ENCODE measurements around the gene MSH2.

MSH2 gene

GRCh38 chr2:47487498-47487875 is 84.5 kb downstream of the MSH2 start:
- no peak for TF ChIP-seq CTCF (IDR thresholded peaks at IDR 0.05; ENCODE audit: borderline replicate concordance, extremely low read depth, low read length, poor library complexity, severe bottlenecking)
- no peak for TF ChIP-seq EZH2 (IDR thresholded peaks at IDR 0.05; ENCODE audit: borderline replicate concordance, low read depth, low read length, severe bottlenecking)
- no peak overlapping the region for H3K4me2 ChIP-seq (ENCODE audit: insufficient read depth, low read length)
- peak overlapping the region; percentile 12; the same call in 1 of the 2 replicates for H3K27ac ChIP-seq (ENCODE audit: low read length)
- H3K9ac ChIP-seq (ENCODE audit: low read depth, low read length) = no peak overlapping the region
- no peak for DNase-seq
- no peak overlapping the region for H3K4me3 ChIP-seq (ENCODE audit: low read depth in 1 of 2, low read length in 2 of 2)
- H4K20me1 ChIP-seq (ENCODE audit: insufficient read depth, low read length) = no peaks in the 10 kb centered on the region
- ATAC-seq (ENCODE audit: insufficient read depth, low read depth) = no peak
- H3K79me2 ChIP-seq (ENCODE audit: insufficient read depth, low read length) = no peaks in the 10 kb centered on the region
- no peaks in the 10 kb centered on the region for H3K9me3 ChIP-seq (ENCODE audit: insufficient read depth, low read length, severe bottlenecking)
- H3K27me3 ChIP-seq (ENCODE audit: insufficient read depth, low read length, poor library complexity) = no peaks in the 10 kb centered on the region
- peaks cover 30% of the 10 kb centered on the region for H3K36me3 ChIP-seq (ENCODE audit: insufficient read depth, low read length)
- H3K4me1 ChIP-seq (ENCODE audit: insufficient read depth, low read length) = no peaks in the 10 kb centered on the region
- no peak overlapping the region for H2AFZ ChIP-seq (ENCODE audit: low read depth, low read length)

DNA sequence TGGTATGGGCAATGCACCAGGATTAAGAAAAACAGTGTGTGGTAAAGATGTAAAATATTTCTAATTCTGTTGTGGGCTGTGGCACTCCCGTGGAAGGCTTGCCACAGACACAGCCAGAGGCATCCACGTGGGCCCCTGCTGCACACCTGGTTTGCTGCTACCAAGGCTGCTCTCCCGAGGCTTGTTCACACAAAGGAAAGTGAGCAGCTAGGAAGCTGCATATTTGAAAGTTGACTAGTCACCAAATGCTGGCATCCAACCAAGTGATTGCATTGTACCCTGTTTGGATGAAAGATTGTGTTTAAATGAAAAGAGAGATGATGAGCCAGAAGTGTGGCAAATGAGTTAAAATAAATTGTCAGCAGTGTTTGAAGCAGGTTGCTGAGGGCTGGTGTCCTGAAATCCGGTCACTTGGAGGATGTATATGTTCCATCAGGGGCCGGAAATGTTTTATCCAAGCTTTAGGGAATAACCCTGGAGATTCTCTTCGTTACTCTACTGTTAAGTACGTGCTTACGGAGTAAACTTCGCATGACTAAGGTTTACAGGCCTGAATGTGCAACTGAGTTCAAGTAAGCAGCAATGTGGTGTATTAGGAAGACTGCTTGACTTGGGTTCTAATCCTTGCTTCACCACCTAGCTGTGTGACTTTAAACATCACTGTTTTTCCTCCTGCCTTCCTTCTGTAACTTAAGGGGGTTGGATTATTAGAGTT is 86.1 kb downstream of the MSH2 start:
- Histone ChIP-seq H2AFZ (ENCODE audit: low read depth, low read length) (no peak overlapping the region), H3K27me3 (ENCODE audit: insufficient read depth, low read length, poor library complexity) (no peaks in the 10 kb centered on the region), H3K4me1 (ENCODE audit: insufficient read depth, low read length) (no peaks in the 10 kb centered on the region), H3K79me2 (ENCODE audit: insufficient read depth, low read length) (no peaks in the 10 kb centered on the region), H3K9ac (ENCODE audit: low read depth, low read length) (no peak overlapping the region), H4K20me1 (ENCODE audit: insufficient read depth, low read length) (no peaks in the 10 kb centered on the region), H3K4me3 (ENCODE audit: low read depth in 1 of 2, low read length in 2 of 2) (no peak overlapping the region), H3K4me2 (ENCODE audit: insufficient read depth, low read length) (no peak overlapping the region), H3K9me3 (ENCODE audit: insufficient read depth, low read length, severe bottlenecking) (no peaks in the 10 kb centered on the region), H3K36me3 (ENCODE audit: insufficient read depth, low read length) (peaks cover 15% of the 10 kb centered on the region), H3K27ac (ENCODE audit: low read length) (no peak overlapping the region)
- DNase-seq = peak; percentile 25
- no peak for TF ChIP-seq EZH2 (IDR thresholded peaks at IDR 0.05; ENCODE audit: borderline replicate concordance, low read depth, low read length, severe bottlenecking)
- no peak for TF ChIP-seq CTCF (IDR thresholded peaks at IDR 0.05; ENCODE audit: borderline replicate concordance, extremely low read depth, low read length, poor library complexity, severe bottlenecking)
- ATAC-seq (ENCODE audit: insufficient read depth, low read depth) = peak; percentile 60

GRCh38 chr2:47490406-47490805 is 87.5 kb downstream of the MSH2 start:
- Histone ChIP-seq H3K9ac (ENCODE audit: low read depth, low read length) (no peak overlapping the region), H3K4me2 (ENCODE audit: insufficient read depth, low read length) (no peak overlapping the region), H3K27me3 (ENCODE audit: insufficient read depth, low read length, poor library complexity) (no peaks in the 10 kb centered on the region), H4K20me1 (ENCODE audit: insufficient read depth, low read length) (no peaks in the 10 kb centered on the region), H3K36me3 (ENCODE audit: insufficient read depth, low read length) (peaks cover 7% of the 10 kb centered on the region), H3K27ac (ENCODE audit: low read length) (no peak overlapping the region), H3K79me2 (ENCODE audit: insufficient read depth, low read length) (no peaks in the 10 kb centered on the region), H3K9me3 (ENCODE audit: insufficient read depth, low read length, severe bottlenecking) (no peaks in the 10 kb centered on the region), H3K4me1 (ENCODE audit: insufficient read depth, low read length) (no peaks in the 10 kb centered on the region), H2AFZ (ENCODE audit: low read depth, low read length) (no peak overlapping the region), H3K4me3 (ENCODE audit: low read depth in 1 of 2, low read length in 2 of 2) (no peak overlapping the region)
- TF ChIP-seq CTCF (IDR thresholded peaks at IDR 0.05; ENCODE audit: borderline replicate concordance, extremely low read depth, low read length, poor library complexity, severe bottlenecking) (no peak), EZH2 (IDR thresholded peaks at IDR 0.05; ENCODE audit: borderline replicate concordance, low read depth, low read length, severe bottlenecking) (no peak)
- no peak for ATAC-seq (ENCODE audit: insufficient read depth, low read depth)
- DNase-seq = no peak

Measured in DND-41 (cell line).